ENCODE data around the gene DMAP1. TPM values are rescaled to one million over a fixed set of nuclear protein-coding genes. Genes with fewer than 3 reads are reported as not detected.
"Not testable (repeated sequence)": the region's sequence is repeated elsewhere in the genome, so short reads cannot be mapped to it uniquely, and the experiment has no call there.

DMAP1 gene
- 27.5 TPM for total RNA-seq
- long read RNA-seq, transcript DMAP1-201 (11 exons, 1,552 nt) = major isoform, 12 of 18 reads
- long read RNA-seq, partial matches to known transcripts = 0 of 18 reads
- long read RNA-seq, other reads (novel, unspliced or antisense) = 4 of 18 reads

- intact Hi-C loops (cut with DNase I) = loop anchor here (10.0 kb wide), 2 partner anchors 291 to 441 kb away; no protein-coding TSS in a partner anchor
- peak; percentile 91 for ATAC-seq
- peak; percentile 92 for DNase-seq (ENCODE audit: missing footprints)
These were observed at the start of gene DMAP1 for GRCh38 chr1:44213222-44214112. TSS of gene DMAP1 (plus strand) at chr1:44213471. CDS start at chr1:44213754, 283 bp downstream.

- intact Hi-C loops (cut with DNase I) = no loop called here
- ATAC-seq (no peak), DNase-seq (ENCODE audit: missing footprints) (no peak)
These were observed 44.7 kb upstream of the DMAP1 start for GRCh38 chr1:44168520-44169098.

GRCh38 chr1:44170281-44170823 lies 42.9 kb upstream of the DMAP1 start:
- ATAC-seq (no peak), DNase-seq (ENCODE audit: missing footprints) (no peak)
- intact Hi-C loops (cut with DNase I) = no loop called here

- no peak for ATAC-seq
These were observed 38.6 kb upstream of the DMAP1 start for GRCh38 chr1:44174630-44175029.

GRCh38 chr1:44200336-44200735 lies 12.9 kb upstream of the DMAP1 start:
- ATAC-seq (no peak), DNase-seq (ENCODE audit: missing footprints) (no peak)
- intact Hi-C loops (cut with DNase I) = no loop called here

More at GRCh38 chr1:44174630-44175029, 38.6 kb upstream of the DMAP1 start:
- intact Hi-C loops (cut with DNase I) = no loop called here
- DNase-seq (ENCODE audit: missing footprints) = no peak

GRCh38 chr1:44206545-44206944 lies 6.7 kb upstream of the DMAP1 start:
- DNase-seq (ENCODE audit: missing footprints); intact Hi-C loops (cut with DNase I); ATAC-seq: not testable (repeated sequence)

GRCh38 chr1:44208226-44208625 lies 5.0 kb upstream of the DMAP1 start:
- ATAC-seq (no peak), DNase-seq (ENCODE audit: missing footprints) (no peak)
- intact Hi-C loops (cut with DNase I) = no loop called here

GRCh38 chr1:44210595-44210994 lies 2.7 kb upstream of the DMAP1 start:
- DNase-seq (ENCODE audit: missing footprints) (no peak), ATAC-seq (no peak)
- intact Hi-C loops (cut with DNase I) = loop anchor here (10.0 kb wide), 2 partner anchors 294 to 444 kb away; no protein-coding TSS in a partner anchor

- ATAC-seq = no peak
- intact Hi-C loops (cut with DNase I) = loop anchor here (10.0 kb wide), 2 partner anchors 292 to 442 kb away; no protein-coding TSS in a partner anchor
These were observed 683 bp upstream of the DMAP1 start for GRCh38 chr1:44212355-44213221.

GRCh38 chr1:44217809-44218410 lies 4.6 kb downstream of the DMAP1 start:
- peak; percentile 51 for ATAC-seq
- intact Hi-C loops (cut with DNase I) = loop anchor here (1.0 to 10.0 kb wide), 5 partner anchors 74 to 437 kb away; no protein-coding TSS in a partner anchor

More at GRCh38 chr1:44212355-44213221, 683 bp upstream of the DMAP1 start:
- DNase-seq (ENCODE audit: missing footprints) = no peak

GRCh38 chr1:44218503-44219300 lies 5.4 kb downstream of the DMAP1 start:
- no peak for DNase-seq (ENCODE audit: missing footprints)
- intact Hi-C loops (cut with DNase I) = loop anchor here (1.0 to 10.0 kb wide), 5 partner anchors 74 to 436 kb away; no protein-coding TSS in a partner anchor
- ATAC-seq = no peak

More at GRCh38 chr1:44217809-44218410, 4.6 kb downstream of the DMAP1 start:
- DNase-seq (ENCODE audit: missing footprints) = peak; percentile 82

GRCh38 chr1:44219301-44219626 lies 6.0 kb downstream of the DMAP1 start:
- no peak for ATAC-seq
- no peak for DNase-seq (ENCODE audit: missing footprints)
- intact Hi-C loops (cut with DNase I) = loop anchor here (2.0 to 10.0 kb wide), 4 partner anchors 73 to 436 kb away; no protein-coding TSS in a partner anchor

GRCh38 chr1:44220001-44220751 lies 6.9 kb downstream of the DMAP1 start:
- intact Hi-C loops (cut with DNase I) = no loop called here
- peak; percentile 3 for ATAC-seq
- no peak for DNase-seq (ENCODE audit: missing footprints)

- DNase-seq (ENCODE audit: missing footprints) (no peak), ATAC-seq (no peak)
- intact Hi-C loops (cut with DNase I) = no loop called here
These were observed 7.5 kb downstream of the DMAP1 start for GRCh38 chr1:44220755-44221154.

- DNase-seq (ENCODE audit: missing footprints) = no peak
- intact Hi-C loops (cut with DNase I) = no loop called here
- ATAC-seq = no peak
These were observed 8.5 kb downstream of the DMAP1 start for GRCh38 chr1:44221769-44222168.

GRCh38 chr1:44222397-44223186 lies 9.3 kb downstream of the DMAP1 start:
- DNase-seq (ENCODE audit: missing footprints) (no peak), ATAC-seq (no peak)
- intact Hi-C loops (cut with DNase I) = no loop called here
